HUES64 (cell line): ENCODE measurements around the gene TTLL7.

ENCODE experiments used
- H3K27ac ChIP-seq: 2 replicates; pipeline ENCODE4 v1.7.0; 2013; ENCODE audit warnings: low read depth, low read length, inconsistent platforms
- H3K27me3 ChIP-seq: 2 replicates; pipeline ENCODE4 v1.6.1; 2013; ENCODE audit warnings: mild to moderate bottlenecking, low read length; ENCODE audit not compliant: insufficient read depth
- H3K36me3 ChIP-seq: 2 replicates; pipeline ENCODE4 v1.6.1; 2013; ENCODE audit warnings: mild to moderate bottlenecking, low read length; ENCODE audit not compliant: insufficient read depth
- H3K4me1 ChIP-seq: 2 replicates; pipeline ENCODE4 v1.6.1; 2013; ENCODE audit warnings: mild to moderate bottlenecking, low read length, moderate library complexity; ENCODE audit not compliant: insufficient read depth
- H3K4me3 ChIP-seq: 2 replicates; pipeline ENCODE4 v1.5.1; 2013; ENCODE audit warnings: mild to moderate bottlenecking, low read length, moderate library complexity
- H3K9ac ChIP-seq: 2 replicates; pipeline ENCODE4 v1.6.1; 2013; ENCODE audit warnings: mild to moderate bottlenecking, low read depth, low read length
- H3K9me3 ChIP-seq: 2 replicates; pipeline ENCODE4 v1.6.1; 2013; ENCODE audit warnings: low read depth, low read length; ENCODE audit not compliant: insufficient read depth
- WGBS: fragments of 150-250, 120-280 bp; methylation state at CpG from one replicate; pipeline ENCODE4 v1.1.7; 2013; ENCODE audit warnings: missing lambda C conversion rate; 5-methylcytosine and 5-hydroxymethylcytosine counted together

TTLL7 gene

DNA sequence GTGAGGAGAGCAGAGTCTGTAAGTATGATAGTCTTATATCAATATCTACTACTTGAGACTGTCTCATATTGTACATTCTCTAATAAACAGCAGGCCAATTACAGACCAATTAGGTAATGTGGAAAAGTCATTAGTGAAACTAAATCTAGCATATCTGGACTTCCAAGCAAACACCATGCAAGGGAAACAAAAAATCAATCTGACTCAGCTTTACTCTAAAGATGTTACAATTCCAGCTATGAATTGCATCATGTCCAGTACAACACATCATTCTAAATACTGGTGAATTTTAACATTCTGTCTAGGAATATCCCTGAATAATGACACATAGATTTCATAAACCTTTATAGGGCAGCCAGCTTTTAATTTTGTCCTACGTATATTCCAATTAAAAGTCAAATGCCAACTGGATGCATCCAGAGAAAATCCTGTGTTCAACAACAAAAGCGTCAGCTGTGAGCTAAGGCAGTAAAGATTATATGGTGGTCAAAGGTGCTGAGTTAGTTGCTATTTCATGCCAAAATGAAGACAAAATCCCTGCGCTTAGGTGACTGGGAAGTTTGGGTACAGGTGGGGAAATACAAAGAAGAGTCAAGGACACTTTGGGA is 159.3 kb downstream of the TTLL7 start:
- Histone ChIP-seq H3K9me3 (0 out of 2 replicates have a peak, but pooled peaks cover 5% of the 10 kb centered on the region), H3K4me1 (peaks cover 5% of the 10 kb centered on the region; the same call in 1 of the 2 replicates), H3K27me3 (no peaks in the 10 kb centered on the region), H3K27ac (no peak overlapping the region), H3K9ac (no peak overlapping the region), H3K36me3 (no peaks in the 10 kb centered on the region), H3K4me3 (no peak overlapping the region)
- WGBS = 96% methylated on average over 3 of the region's 3 CpGs

- Histone ChIP-seq H3K9ac (no peak overlapping the region), H3K27ac (no peak overlapping the region), H3K27me3 (no peaks in the 10 kb centered on the region), H3K9me3 (no peaks in the 10 kb centered on the region), H3K4me3 (no peak overlapping the region), H3K4me1 (peaks cover 5% of the 10 kb centered on the region; the same call in 1 of the 2 replicates), H3K36me3 (no peaks in the 10 kb centered on the region)
- WGBS = 96% methylated on average over 3 of the region's 5 CpGs
These were observed 160.4 kb downstream of the TTLL7 start for GRCh38 chr1:83838573-83838972.

- Histone ChIP-seq H3K4me1 (peaks cover 5% of the 10 kb centered on the region; the same call in 1 of the 2 replicates), H3K4me3 (no peak overlapping the region), H3K36me3 (no peaks in the 10 kb centered on the region), H3K9ac (no peak overlapping the region), H3K27ac (no peak overlapping the region), H3K27me3 (no peaks in the 10 kb centered on the region), H3K9me3 (no peaks in the 10 kb centered on the region)
- 100% methylated on average over 2 of the region's 2 CpGs for WGBS
These were observed 162.4 kb downstream of the TTLL7 start for GRCh38 chr1:83836543-83836942.

GRCh38 chr1:83834621-83835264 is 164.2 kb downstream of the TTLL7 start:
- Histone ChIP-seq H3K9ac (no peak overlapping the region), H3K27me3 (no peaks in the 10 kb centered on the region), H3K36me3 (no peaks in the 10 kb centered on the region), H3K9me3 (no peaks in the 10 kb centered on the region), H3K27ac (no peak overlapping the region), H3K4me1 (peaks cover 5% of the 10 kb centered on the region; the same call in 1 of the 2 replicates), H3K4me3 (no peak overlapping the region)
- WGBS = over 99% methylated on average over 4 of the region's 4 CpGs

DNA sequence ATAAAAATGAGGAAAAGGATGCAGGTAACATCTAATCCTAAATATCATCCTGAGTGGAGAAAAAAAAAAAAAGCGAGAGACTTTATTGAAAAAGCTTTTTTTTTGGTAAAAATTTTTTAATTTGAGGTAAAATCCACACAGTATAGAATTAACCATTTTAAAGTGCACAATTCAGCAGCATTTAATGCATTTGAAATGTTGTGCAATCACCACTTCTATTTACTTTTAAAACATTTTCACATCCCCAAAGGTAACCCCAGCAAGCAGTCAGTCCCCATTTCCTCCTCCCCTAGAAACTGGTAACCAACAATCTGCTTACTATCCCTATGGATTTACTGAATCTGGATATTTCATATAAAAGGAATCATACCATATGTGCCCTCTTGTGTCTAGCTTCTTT is 166.7 kb downstream of the TTLL7 start:
- Histone ChIP-seq H3K27ac (no peak overlapping the region), H3K9ac (no peak overlapping the region), H3K27me3 (no peaks in the 10 kb centered on the region), H3K9me3 (no peaks in the 10 kb centered on the region), H3K36me3 (no peaks in the 10 kb centered on the region), H3K4me1 (no peaks in the 10 kb centered on the region), H3K4me3 (no peak overlapping the region)
- no CpG with 5 or more reads among the region's 1 CpG for WGBS

GRCh38 chr1:83829106-83829505 is 169.8 kb downstream of the TTLL7 start:
- Histone ChIP-seq H3K27me3 (no peaks in the 10 kb centered on the region), H3K4me3 (no peak overlapping the region), H3K27ac (no peak overlapping the region), H3K9me3 (no peaks in the 10 kb centered on the region), H3K9ac (no peak overlapping the region), H3K36me3 (no peaks in the 10 kb centered on the region), H3K4me1 (no peaks in the 10 kb centered on the region)
- whole genome bisulfite sequencing = 95% methylated on average over 7 of the region's 7 CpGs

DNA sequence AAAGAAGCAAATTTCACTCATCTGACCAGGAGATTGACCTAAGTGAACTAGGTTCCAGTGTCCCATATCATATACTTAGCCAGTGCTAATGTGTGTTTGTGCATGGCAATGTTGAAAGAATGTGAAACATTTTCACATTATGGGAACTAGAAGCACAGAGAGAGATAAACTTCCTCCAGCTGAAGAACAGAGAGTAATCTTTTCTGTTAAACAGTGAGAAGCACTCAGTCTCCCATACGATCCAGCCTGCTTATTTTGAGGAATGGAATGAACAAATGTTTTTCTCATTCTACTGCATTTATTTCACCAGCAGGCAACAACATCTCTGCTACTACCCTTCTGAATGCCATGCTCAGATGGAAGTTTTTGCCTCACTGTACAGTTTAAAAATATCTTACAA is 170.5 kb downstream of the TTLL7 start:
- Histone ChIP-seq H3K9ac (no peak overlapping the region), H3K4me3 (no peak overlapping the region), H3K9me3 (no peaks in the 10 kb centered on the region), H3K27me3 (no peaks in the 10 kb centered on the region), H3K27ac (no peak overlapping the region), H3K36me3 (no peaks in the 10 kb centered on the region), H3K4me1 (no peaks in the 10 kb centered on the region)
- WGBS = 71% methylated on average over 1 of the region's 1 CpG

GRCh38 chr1:83827741-83828140 is 171.2 kb downstream of the TTLL7 start:
- no peak overlapping the region for H3K9ac ChIP-seq
- 97% methylated on average over 2 of the region's 2 CpGs for WGBS
- H3K4me3 ChIP-seq = no peak overlapping the region
- no peaks in the 10 kb centered on the region for H3K9me3 ChIP-seq
- H3K36me3 ChIP-seq = no peaks in the 10 kb centered on the region
- H3K27ac ChIP-seq = no peak overlapping the region
- H3K27me3 ChIP-seq = no peaks in the 10 kb centered on the region
- H3K4me1 ChIP-seq = no peaks in the 10 kb centered on the region

GRCh38 chr1:83822208-83822607 is 176.7 kb downstream of the TTLL7 start:
- Histone ChIP-seq H3K36me3 (no peaks in the 10 kb centered on the region), H3K27ac (no peak overlapping the region), H3K27me3 (no peaks in the 10 kb centered on the region), H3K4me1 (peaks cover 4% of the 10 kb centered on the region; the same call in 1 of the 2 replicates), H3K4me3 (no peak overlapping the region), H3K9me3 (no peaks in the 10 kb centered on the region), H3K9ac (no peak overlapping the region)
- 88% methylated on average over 3 of the region's 3 CpGs for WGBS

GRCh38 chr1:83819436-83819835 is 179.5 kb downstream of the TTLL7 start:
- no peaks in the 10 kb centered on the region for H3K9me3 ChIP-seq
- no peak overlapping the region for H3K9ac ChIP-seq
- H3K27ac ChIP-seq = no peak overlapping the region
- H3K36me3 ChIP-seq = no peaks in the 10 kb centered on the region
- 88% methylated on average over 1 of the region's 1 CpG for WGBS
- no peak overlapping the region for H3K4me3 ChIP-seq
- H3K4me1 ChIP-seq = peaks cover 4% of the 10 kb centered on the region; the same call in 1 of the 2 replicates
- no peaks in the 10 kb centered on the region for H3K27me3 ChIP-seq

DNA sequence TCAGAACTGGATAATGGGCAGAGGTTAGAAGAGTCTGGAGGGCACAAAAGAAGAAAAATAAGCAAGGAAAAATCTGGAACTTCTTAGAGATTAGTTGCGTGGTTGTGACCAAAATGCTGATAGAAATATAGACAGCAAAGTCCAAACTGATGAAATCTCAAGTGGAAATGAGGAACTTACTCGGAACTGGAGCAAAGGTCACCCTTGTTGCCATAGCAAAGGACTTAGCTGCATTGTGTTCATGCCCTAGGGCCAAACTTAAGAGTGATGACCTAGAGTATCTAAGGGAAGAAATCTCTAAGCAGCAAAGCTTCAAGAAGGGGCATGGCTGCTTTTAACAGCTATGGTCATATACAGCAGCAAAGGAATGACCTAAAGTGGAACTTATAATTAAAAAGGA is 180.0 kb downstream of the TTLL7 start:
- no peaks in the 10 kb centered on the region for H3K36me3 ChIP-seq
- no peak overlapping the region for H3K4me3 ChIP-seq
- no peak overlapping the region for H3K9ac ChIP-seq
- no peaks in the 10 kb centered on the region for H3K27me3 ChIP-seq
- H3K9me3 ChIP-seq = no peaks in the 10 kb centered on the region
- 86% methylated on average over 2 of the region's 2 CpGs for WGBS
- H3K27ac ChIP-seq = no peak overlapping the region
- H3K4me1 ChIP-seq = peaks cover 4% of the 10 kb centered on the region; the same call in 1 of the 2 replicates
